ENCODE measurements around the gene SKA1. TPM values are rescaled to one million over a fixed set of nuclear protein-coding genes. Genes with fewer than 3 reads are reported as not detected.

SKA1 gene
- total and polyA plus RNA-seq, 9 of the 15 experiments (the other 6 are each of a cell fraction or from before 2014, with no cell fraction given) = 27.8 to 67.2 (median 41.9) TPM

DNA sequence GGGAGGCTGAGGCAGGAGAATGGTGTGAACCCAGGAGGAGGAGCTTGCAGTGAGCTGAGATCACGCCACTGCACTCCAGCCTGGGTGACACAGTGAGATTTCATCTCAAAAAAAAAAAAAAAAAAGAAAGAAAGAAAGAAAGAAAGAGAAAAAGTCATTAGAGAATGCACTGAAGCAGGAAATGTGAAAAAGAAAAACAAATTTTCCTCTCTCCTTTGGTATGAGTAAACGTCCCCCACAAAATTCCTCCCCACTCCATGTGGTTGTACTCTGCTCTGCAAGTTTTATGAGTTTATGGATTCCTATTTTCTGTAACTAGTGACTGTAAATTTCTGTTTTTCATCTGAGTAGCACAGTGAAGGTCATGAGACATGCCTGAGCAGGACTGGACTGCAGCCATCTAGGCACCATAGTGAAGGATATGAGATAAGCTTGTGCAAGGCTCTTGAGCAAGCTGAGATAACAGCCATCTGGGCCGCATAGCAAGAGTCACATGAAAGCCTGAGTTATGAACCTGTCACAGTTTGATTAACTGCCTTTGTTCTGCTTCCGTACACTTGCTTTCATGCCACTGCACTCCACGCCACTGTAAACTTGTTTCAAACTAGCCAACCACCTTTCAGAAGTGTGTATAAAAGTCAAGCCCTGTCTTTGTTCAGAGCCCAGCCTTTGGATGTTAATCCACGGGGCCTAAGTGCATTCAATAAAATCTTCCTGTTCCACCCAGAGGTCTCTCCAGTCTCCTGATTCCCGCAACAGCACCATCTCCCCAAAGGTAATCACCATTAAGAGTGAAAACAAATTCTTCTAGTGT, 50.2 kb downstream of the SKA1 start (continued):
- TF ChIP-seq, protein P1, sequence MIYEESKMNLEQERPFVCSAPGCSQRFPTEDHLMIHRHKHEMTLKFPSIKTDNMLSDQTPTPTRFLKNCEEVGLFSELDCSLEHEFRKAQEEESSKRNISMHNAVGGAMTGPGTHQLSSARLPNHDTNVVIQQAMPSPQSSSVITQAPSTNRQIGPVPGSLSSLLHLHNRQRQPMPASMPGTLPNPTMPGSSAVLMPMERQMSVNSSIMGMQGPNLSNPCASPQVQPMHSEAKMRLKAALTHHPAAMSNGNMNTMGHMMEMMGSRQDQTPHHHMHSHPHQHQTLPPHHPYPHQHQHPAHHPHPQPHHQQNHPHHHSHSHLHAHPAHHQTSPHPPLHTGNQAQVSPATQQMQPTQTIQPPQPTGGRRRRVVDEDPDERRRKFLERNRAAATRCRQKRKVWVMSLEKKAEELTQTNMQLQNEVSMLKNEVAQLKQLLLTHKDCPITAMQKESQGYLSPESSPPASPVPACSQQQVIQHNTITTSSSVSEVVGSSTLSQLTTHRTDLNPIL (CRISPR knock-in tag; IDR thresholded peaks at IDR 0.05) = no peak
- TF ChIP-seq MYNN (IDR thresholded peaks at IDR 0.05) (peak; percentile 59; the same call in 1 of the 2 replicates), MYNN (CRISPR knock-in tag; IDR thresholded peaks at IDR 0.05) (no peak), DDX20 (tag; IDR thresholded peaks at IDR 0.05; ENCODE audit: low read depth) (no peak), MED1 (CRISPR knock-in tag; IDR thresholded peaks at IDR 0.05; ENCODE audit: borderline replicate concordance) (no peak), JUNB (CRISPR knock-in tag; conservative IDR thresholded peaks at IDR 0.05) (no peak), NFIC (IDR thresholded peaks at IDR 0.05) (peak; percentile 95), ELF1 (tag; IDR thresholded peaks at IDR 0.05) (peak; percentile 54; the same call in 1 of the 2 replicates), FOSL1 (tag; conservative IDR thresholded peaks at IDR 0.05) (peak; percentile 66), ATF7 (IDR thresholded peaks at IDR 0.05) (peak; percentile 63; the same call in 1 of the 2 replicates), KLF13 (tag; IDR thresholded peaks at IDR 0.05; ENCODE audit: borderline replicate concordance, low read depth) (no peak), FOXJ3 (CRISPR knock-in tag; IDR thresholded peaks at IDR 0.05) (no peak)
- TF ChIP-seq, protein P2, sequence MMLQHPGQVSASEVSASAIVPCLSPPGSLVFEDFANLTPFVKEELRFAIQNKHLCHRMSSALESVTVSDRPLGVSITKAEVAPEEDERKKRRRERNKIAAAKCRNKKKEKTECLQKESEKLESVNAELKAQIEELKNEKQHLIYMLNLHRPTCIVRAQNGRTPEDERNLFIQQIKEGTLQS (IDR thresholded peaks at IDR 0.05) = no peak; the same call in 1 of the 2 replicates
- TF ChIP-seq, protein P2 (CRISPR knock-in tag; conservative IDR thresholded peaks at IDR 0.05) = no peak
- TF ChIP-seq, protein P3, sequence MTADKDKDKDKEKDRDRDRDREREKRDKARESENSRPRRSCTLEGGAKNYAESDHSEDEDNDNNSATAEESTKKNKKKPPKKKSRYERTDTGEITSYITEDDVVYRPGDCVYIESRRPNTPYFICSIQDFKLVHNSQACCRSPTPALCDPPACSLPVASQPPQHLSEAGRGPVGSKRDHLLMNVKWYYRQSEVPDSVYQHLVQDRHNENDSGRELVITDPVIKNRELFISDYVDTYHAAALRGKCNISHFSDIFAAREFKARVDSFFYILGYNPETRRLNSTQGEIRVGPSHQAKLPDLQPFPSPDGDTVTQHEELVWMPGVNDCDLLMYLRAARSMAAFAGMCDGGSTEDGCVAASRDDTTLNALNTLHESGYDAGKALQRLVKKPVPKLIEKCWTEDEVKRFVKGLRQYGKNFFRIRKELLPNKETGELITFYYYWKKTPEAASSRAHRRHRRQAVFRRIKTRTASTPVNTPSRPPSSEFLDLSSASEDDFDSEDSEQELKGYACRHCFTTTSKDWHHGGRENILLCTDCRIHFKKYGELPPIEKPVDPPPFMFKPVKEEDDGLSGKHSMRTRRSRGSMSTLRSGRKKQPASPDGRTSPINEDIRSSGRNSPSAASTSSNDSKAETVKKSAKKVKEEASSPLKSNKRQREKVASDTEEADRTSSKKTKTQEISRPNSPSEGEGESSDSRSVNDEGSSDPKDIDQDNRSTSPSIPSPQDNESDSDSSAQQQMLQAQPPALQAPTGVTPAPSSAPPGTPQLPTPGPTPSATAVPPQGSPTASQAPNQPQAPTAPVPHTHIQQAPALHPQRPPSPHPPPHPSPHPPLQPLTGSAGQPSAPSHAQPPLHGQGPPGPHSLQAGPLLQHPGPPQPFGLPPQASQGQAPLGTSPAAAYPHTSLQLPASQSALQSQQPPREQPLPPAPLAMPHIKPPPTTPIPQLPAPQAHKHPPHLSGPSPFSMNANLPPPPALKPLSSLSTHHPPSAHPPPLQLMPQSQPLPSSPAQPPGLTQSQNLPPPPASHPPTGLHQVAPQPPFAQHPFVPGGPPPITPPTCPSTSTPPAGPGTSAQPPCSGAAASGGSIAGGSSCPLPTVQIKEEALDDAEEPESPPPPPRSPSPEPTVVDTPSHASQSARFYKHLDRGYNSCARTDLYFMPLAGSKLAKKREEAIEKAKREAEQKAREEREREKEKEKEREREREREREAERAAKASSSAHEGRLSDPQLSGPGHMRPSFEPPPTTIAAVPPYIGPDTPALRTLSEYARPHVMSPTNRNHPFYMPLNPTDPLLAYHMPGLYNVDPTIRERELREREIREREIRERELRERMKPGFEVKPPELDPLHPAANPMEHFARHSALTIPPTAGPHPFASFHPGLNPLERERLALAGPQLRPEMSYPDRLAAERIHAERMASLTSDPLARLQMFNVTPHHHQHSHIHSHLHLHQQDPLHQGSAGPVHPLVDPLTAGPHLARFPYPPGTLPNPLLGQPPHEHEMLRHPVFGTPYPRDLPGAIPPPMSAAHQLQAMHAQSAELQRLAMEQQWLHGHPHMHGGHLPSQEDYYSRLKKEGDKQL (CRISPR knock-in tag; IDR thresholded peaks at IDR 0.05; ENCODE audit: borderline replicate concordance) = no peak
- TF ChIP-seq, protein P4, sequence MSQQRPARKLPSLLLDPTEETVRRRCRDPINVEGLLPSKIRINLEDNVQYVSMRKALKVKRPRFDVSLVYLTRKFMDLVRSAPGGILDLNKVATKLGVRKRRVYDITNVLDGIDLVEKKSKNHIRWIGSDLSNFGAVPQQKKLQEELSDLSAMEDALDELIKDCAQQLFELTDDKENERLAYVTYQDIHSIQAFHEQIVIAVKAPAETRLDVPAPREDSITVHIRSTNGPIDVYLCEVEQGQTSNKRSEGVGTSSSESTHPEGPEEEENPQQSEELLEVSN (IDR thresholded peaks at IDR 0.05; ENCODE audit: borderline replicate concordance in 1 of 2, extremely low read depth in 1 of 2, insufficient read depth in 1 of 2, insufficient read length in 1 of 2, low read depth in 1 of 2, low read length in 1 of 2, poor library complexity in 1 of 2, severe bottlenecking in 1 of 2) = no peak
- TF ChIP-seq, protein P5, sequence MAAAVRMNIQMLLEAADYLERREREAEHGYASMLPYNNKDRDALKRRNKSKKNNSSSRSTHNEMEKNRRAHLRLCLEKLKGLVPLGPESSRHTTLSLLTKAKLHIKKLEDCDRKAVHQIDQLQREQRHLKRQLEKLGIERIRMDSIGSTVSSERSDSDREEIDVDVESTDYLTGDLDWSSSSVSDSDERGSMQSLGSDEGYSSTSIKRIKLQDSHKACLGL (CRISPR knock-in tag; IDR thresholded peaks at IDR 0.05; ENCODE audit: borderline replicate concordance, poor library complexity, severe bottlenecking) = no peak
